SK-N-SH treated with all-trans-retinoic acid at 6 μM for 48 hours (cell line): ENCODE data around the gene ABCA3.
"Not testable (repeated sequence)": the region's sequence is repeated elsewhere in the genome, so short reads cannot be mapped to it uniquely, and the experiment has no call there.

Experiments used
- ARNTL ChIP-seq: fragments of 450-650 bp; formaldehyde crosslinking; IDR thresholded peaks from 2 replicates; pipeline ENCODE4 v1.5.0; 2020; ENCODE audit warnings: low read depth, mild to moderate bottlenecking, moderate library complexity, borderline replicate concordance
- BACH2 ChIP-seq: fragments of 250-450 bp; sonication (Bioruptor Pico); IDR thresholded peaks from 2 replicates; pipeline ENCODE4 v1.9.0; 2021; ENCODE audit warnings: mild to moderate bottlenecking, borderline replicate concordance
- ESRRG ChIP-seq: fragments of 250-450 bp; sonication (Bioruptor Pico); IDR thresholded peaks from 2 replicates; pipeline ENCODE4 v1.6.1; 2021; ENCODE audit warnings: mild to moderate bottlenecking
- GLIS3 ChIP-seq: fragments of 250-450 bp; sonication (Bioruptor Pico); IDR thresholded peaks from 2 replicates; pipeline ENCODE4 v1.5.0; 2020; ENCODE audit warnings: mild to moderate bottlenecking, moderate library complexity
- ISL1 ChIP-seq: fragments of 250-450 bp; sonication (Bioruptor Pico); IDR thresholded peaks from 2 replicates; pipeline ENCODE4 v2.1.2; 2022; ENCODE audit warnings: mild to moderate bottlenecking, moderate library complexity
- OSR1 ChIP-seq: fragments of 250-450 bp; sonication (Bioruptor Pico); IDR thresholded peaks from 2 replicates; pipeline ENCODE4 v1.8.0; 2022; ENCODE audit warnings: moderate library complexity, mild to moderate bottlenecking, inconsistent platforms
- PATZ1 ChIP-seq: fragments of 250-450 bp; sonication (Bioruptor Pico); IDR thresholded peaks from 2 replicates; pipeline ENCODE4 v1.8.0; 2020; ENCODE audit warnings: mild to moderate bottlenecking, moderate library complexity, borderline replicate concordance
- RARB ChIP-seq: fragments of 250-450 bp; sonication (Bioruptor Pico); IDR thresholded peaks from 2 replicates; pipeline ENCODE4 v1.8.0; 2021; ENCODE audit warnings: mild to moderate bottlenecking, moderate library complexity
- SNAI2 ChIP-seq: fragments of 250-450 bp; sonication (Bioruptor Pico); IDR thresholded peaks from 2 replicates; pipeline ENCODE4 v1.5.0; 2020; ENCODE audit warnings: mild to moderate bottlenecking, moderate library complexity
- TSHZ2 ChIP-seq: fragments of 250-450 bp; sonication (Bioruptor Pico); IDR thresholded peaks from 2 replicates; pipeline ENCODE4 v1.5.0; 2020; ENCODE audit warnings: mild to moderate bottlenecking, moderate library complexity
- ZC3H10 ChIP-seq: fragments of 250-450 bp; sonication (Bioruptor Pico); IDR thresholded peaks from 2 replicates; pipeline ENCODE4 v1.5.1; 2021; ENCODE audit warnings: mild to moderate bottlenecking, moderate library complexity
- ZFP3 ChIP-seq: fragments of 250-450 bp; sonication (Bioruptor Pico); IDR thresholded peaks from 2 replicates; pipeline ENCODE4 v1.5.0; 2020; ENCODE audit warnings: mild to moderate bottlenecking, moderate library complexity
- ZFP30 ChIP-seq: fragments of 450-650 bp; formaldehyde crosslinking; IDR thresholded peaks from 2 replicates; pipeline ENCODE4 v1.5.0; 2022; ENCODE audit warnings: mild to moderate bottlenecking, moderate library complexity

GRCh38 chr16:2267505-2267912 is 73.0 kb downstream of the ABCA3 start:
- TF ChIP-seq ISL1 (CRISPR knock-in tag); PATZ1 (CRISPR knock-in tag); ZFP3; SNAI2 (CRISPR knock-in tag); GLIS3 (CRISPR knock-in tag); ARNTL (CRISPR knock-in tag); TSHZ2; ZFP30 (CRISPR knock-in tag); OSR1 (CRISPR knock-in tag); ESRRG; RARB; BACH2 (CRISPR knock-in tag); ZC3H10 (CRISPR knock-in tag): not testable (repeated sequence)
